ENCODE data around the gene AGAP3.

GRCh38 chr7:151110236-151110940 lies 24.1 kb downstream of the AGAP3 start:
- TF ChIP-seq POLR2AphosphoS5 (IDR thresholded peaks at IDR 0.05; ENCODE audit: low read depth, low read length) (no peak), CTCF (IDR thresholded peaks at IDR 0.05) (no peak), REST (IDR thresholded peaks at IDR 0.05; ENCODE audit: insufficient read depth in 1 of 2, low read depth in 2 of 2, low read length in 1 of 2) (no peak), TCF7L2 (IDR thresholded peaks at IDR 0.05; ENCODE audit: low read depth, low read length) (no peak), SIN3A (IDR thresholded peaks at IDR 0.05; ENCODE audit: borderline replicate concordance, insufficient read depth, low read depth, low read length) (no peak)

Data from Panc1 (cell line).